Peyer's patch (tissue), 4 donors: ENCODE measurements around the gene TECTA.

Experiments used
- POLR2A ChIP-seq, 2 donors: fragments of 450-650 bp; IDR thresholded peaks; one replicate each; pipeline ENCODE4 v1.5.1; 2017; ENCODE audit warnings: antibody characterized with exemption in 2 of 2, mild to moderate bottlenecking in 2 of 2, moderate library complexity in 2 of 2
- TF ChIP-seq, protein P1 (sequence below), 6 experiments: fragments of 450-650 bp in 4 of 6; fragments of 200-600 bp in 2 of 6; sonication (generic) in 1 of 6; IDR thresholded peaks; one replicate each; pipeline ENCODE4 v1.5.1; 2017 to 2019; ENCODE audit warnings: antibody characterized with exemption in 6 of 6, mild to moderate bottlenecking in 3 of 6, moderate library complexity in 1 of 6

DNA sequence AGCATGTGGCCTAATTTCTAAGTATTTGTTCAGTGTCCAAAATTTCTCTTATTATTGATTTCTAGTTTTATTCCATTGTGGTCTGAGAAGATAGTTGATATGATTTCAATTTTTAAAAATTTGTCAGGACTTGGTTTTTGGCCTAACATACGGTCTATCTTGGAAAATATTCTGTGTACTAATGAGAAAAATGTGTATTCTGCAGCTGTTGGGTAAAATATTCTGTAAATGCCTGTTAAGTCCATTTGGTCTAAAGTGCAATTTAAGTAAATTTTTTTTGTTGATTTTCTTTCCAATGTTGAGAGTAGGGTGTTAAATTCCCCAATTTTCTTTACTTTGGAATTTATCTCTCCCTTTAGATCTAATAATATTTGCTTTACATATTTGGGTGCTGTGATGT lies 78.3 kb downstream of the TECTA start:
- no peak for TF ChIP-seq POLR2A (IDR thresholded peaks at IDR 0.05)
- TF ChIP-seq, protein P1, sequence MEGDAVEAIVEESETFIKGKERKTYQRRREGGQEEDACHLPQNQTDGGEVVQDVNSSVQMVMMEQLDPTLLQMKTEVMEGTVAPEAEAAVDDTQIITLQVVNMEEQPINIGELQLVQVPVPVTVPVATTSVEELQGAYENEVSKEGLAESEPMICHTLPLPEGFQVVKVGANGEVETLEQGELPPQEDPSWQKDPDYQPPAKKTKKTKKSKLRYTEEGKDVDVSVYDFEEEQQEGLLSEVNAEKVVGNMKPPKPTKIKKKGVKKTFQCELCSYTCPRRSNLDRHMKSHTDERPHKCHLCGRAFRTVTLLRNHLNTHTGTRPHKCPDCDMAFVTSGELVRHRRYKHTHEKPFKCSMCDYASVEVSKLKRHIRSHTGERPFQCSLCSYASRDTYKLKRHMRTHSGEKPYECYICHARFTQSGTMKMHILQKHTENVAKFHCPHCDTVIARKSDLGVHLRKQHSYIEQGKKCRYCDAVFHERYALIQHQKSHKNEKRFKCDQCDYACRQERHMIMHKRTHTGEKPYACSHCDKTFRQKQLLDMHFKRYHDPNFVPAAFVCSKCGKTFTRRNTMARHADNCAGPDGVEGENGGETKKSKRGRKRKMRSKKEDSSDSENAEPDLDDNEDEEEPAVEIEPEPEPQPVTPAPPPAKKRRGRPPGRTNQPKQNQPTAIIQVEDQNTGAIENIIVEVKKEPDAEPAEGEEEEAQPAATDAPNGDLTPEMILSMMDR (IDR thresholded peaks at IDR 0.05), result no peak
